ENCODE results near the gene UST.

The UST gene

DNA sequence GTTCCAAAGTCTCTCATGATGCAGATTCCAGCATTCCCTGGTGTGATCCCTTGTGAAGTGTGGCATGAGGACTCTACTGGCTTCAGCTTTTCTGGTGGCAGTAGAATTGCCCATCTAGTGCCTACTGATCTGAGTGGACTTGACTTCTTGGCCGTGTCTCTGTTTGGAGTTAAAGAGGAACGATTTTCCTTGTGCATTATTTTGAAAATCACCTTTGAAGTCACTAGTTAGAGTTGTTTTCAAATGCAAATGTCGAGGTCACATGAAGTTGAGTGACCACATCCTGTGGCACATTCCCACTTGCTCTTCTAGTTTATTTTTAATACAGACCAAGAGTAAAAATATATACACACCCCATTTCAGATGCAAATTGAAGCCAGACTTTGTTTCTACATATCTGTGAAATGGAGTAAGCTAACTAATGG, 300.0 kb downstream of the UST start:
- DNase-seq (ENCODE audit: insufficient read length, low spot score) (no peak), FAIRE-seq (peak; percentile 81)
- TF ChIP-seq PAX5 (IDR thresholded peaks at IDR 0.05; ENCODE audit: insufficient read depth, low read length, severe bottlenecking) (no peak), POU2F2 (IDR thresholded peaks at IDR 0.05; ENCODE audit: low read depth, low read length) (peak; percentile 91)

DNA sequence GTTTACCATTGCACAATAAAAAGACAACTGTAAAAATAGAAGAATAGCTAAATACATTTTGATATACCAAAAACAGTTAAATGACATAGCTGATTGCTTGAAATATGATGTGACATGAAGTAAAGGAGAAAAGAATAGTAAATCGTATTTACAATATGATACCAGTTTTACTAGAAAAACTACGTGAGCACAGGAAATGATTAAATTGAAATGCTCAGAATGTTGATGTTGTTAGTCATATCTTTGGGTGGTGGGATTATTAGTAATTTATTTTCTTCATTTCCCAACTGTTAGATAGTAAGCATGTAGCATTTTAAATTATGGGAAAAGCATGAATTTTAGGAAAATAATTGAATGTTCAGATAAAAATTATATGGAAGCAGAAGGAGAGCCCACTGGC, 302.4 kb downstream of the UST start:
- TF ChIP-seq TAF1 (IDR thresholded peaks at IDR 0.05; ENCODE audit: low read depth, low read length) = no peak
- no peak for TF ChIP-seq POU2F2 (IDR thresholded peaks at IDR 0.05; ENCODE audit: low read depth, low read length)
- no peak for TF ChIP-seq SPI1 (IDR thresholded peaks at IDR 0.05; ENCODE audit: low read depth, low read length)
- no peak for TF ChIP-seq POLR2A (IDR thresholded peaks at IDR 0.05; ENCODE audit: low read depth, low read length)
- TF ChIP-seq POLR2AphosphoS5 (IDR thresholded peaks at IDR 0.05; ENCODE audit: low read depth, low read length) = no peak
- DNase-seq (ENCODE audit: insufficient read length, low spot score) = no peak
- FAIRE-seq = no peak

DNA sequence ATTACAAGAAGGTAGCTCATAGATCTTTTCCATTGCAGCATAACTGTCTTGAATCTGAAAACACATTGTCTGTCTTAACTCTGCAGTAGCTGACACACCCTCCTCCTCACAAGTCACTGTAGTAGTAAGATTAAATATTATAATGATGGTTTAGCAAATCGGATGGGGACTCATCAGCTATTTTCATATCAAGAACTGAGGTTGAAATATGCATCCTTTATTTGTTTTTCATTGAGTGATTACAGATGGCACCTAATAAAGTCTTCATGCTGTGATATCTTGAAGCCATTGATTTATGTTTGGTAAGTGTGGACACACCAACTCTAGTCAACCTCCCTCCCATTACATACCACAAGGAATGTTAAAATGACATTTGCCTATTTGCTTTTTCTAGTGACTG, 303.3 kb downstream of the UST start:
- DNase-seq (ENCODE audit: insufficient read length, low spot score) (no peak), FAIRE-seq (no peak)
- TF ChIP-seq POLR2A (IDR thresholded peaks at IDR 0.05; ENCODE audit: low read depth, low read length) (no peak), TAF1 (IDR thresholded peaks at IDR 0.05; ENCODE audit: low read depth, low read length) (no peak), SPI1 (IDR thresholded peaks at IDR 0.05; ENCODE audit: low read depth, low read length) (no peak), PAX5 (IDR thresholded peaks at IDR 0.05; ENCODE audit: insufficient read depth, low read length, severe bottlenecking) (no peak), POLR2AphosphoS5 (IDR thresholded peaks at IDR 0.05; ENCODE audit: low read depth, low read length) (no peak), POU2F2 (IDR thresholded peaks at IDR 0.05; ENCODE audit: low read depth, low read length) (no peak)

DNA sequence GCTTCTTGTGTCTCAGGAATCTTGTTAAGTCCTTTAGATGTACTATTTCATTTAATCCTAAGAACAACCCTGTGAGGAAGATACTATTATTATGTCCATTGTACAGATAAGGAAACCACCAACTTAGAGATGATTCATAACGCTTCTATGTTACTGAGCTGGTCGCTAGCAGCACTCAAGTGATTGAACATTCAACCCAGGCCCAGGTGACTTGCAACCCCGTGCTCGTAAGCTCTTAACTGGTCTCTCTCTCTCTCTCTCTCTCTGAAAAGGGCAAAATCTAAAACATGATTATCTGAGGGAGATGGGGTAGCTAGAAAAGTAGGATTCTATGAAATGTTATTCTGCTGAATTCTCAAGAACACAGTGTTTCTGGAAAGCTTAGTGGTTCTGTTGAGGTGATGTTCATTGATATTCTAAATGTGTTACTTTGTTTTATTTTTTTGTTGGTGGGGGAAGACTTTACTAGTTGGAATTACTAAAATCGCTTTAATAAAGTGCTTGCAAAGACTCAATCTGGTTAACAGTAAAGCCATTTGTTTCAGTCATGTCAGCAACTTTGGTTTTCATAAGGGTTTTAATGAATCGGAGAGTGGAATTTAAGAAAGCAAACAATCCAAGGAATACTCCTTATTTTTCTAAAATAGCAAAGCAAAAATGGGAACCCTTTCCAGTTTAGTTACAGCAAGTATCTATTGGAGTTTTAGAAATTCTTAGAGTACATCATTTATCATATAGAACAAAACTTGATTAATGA, 305.7 kb downstream of the UST start:
- TF ChIP-seq POLR2A (IDR thresholded peaks at IDR 0.05; ENCODE audit: low read depth, low read length) (no peak), SPI1 (IDR thresholded peaks at IDR 0.05; ENCODE audit: low read depth, low read length) (no peak), POU2F2 (IDR thresholded peaks at IDR 0.05; ENCODE audit: low read depth, low read length) (no peak), POLR2AphosphoS5 (IDR thresholded peaks at IDR 0.05; ENCODE audit: low read depth, low read length) (no peak), TAF1 (IDR thresholded peaks at IDR 0.05; ENCODE audit: low read depth, low read length) (no peak), PAX5 (IDR thresholded peaks at IDR 0.05; ENCODE audit: insufficient read depth, low read length, severe bottlenecking) (no peak)
- FAIRE-seq = peak; percentile 86

DNA sequence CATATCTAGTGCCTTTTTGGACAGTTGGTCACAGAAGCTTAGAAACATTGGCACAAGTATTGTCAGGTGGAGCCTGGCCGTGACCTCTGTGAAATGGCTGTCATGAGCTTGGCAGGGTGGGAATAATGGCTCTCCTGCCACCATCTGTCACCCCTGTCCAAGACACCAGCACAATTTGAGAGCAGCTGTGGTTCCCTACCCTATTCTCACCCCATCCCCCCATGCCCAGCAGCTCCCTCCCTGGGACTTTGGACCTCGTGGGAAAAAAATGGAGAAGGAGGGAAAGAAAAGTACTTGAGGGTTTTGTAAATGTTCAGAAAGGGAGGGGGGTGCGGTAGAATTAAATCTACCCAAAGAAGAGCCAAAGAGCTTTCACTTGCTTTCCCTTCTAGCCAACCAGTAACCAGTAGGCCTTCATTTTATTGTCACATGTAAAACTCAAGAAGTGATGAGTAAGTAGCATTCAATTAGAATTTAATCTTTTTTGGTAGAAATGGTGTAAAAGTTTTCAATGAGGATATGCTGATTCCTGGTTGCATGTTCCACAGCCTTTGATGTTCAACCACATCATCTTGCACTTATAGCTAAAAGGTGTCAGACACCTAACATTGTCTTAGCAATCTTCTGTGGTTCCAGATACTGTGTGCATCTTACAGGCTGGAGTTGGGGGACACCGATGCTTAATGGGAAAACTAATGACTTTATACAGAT, 307.2 kb downstream of the UST start:
- FAIRE-seq = peak; percentile 78
- no peak for DNase-seq (ENCODE audit: insufficient read length, low spot score)

More for the DNA sequence above, 305.7 kb downstream of the UST start:
- DNase-seq (ENCODE audit: insufficient read length, low spot score) = no peak

DNA sequence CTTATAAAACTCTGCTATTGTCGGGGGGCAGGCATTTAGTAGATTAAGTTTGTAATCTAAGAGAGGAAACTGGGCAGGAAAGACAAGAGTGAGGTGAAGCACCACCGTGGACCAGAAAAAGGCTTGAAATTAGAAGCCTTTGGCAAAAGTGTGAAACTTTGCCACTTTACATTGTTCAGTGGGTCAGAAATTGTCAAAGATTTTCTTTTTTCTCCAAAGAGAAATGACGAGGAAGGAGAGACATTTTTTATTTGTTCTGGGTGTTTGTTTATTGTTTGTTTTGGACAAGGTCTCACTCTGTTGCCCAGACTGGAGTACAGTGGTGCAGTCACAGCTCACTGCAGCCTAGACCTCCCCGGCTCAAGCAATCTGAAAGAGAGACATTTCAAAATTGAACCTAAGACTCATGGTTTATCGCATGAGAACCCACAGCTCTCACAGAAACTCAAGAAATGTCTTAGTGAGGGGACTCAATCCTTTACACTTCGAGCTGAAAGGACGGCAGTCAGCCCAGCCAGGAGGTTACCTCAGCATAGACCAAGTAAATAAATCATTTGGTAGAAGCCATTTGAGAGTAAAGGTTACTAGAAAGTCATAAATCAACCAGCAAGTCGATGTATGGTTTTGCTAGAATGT, 307.8 kb downstream of the UST start:
- DNase-seq (ENCODE audit: insufficient read length, low spot score) = no peak
- TF ChIP-seq POLR2A (IDR thresholded peaks at IDR 0.05; ENCODE audit: low read depth, low read length) (0 out of 2 replicates have a peak, but pooled peaks have one; percentile 18), SPI1 (IDR thresholded peaks at IDR 0.05; ENCODE audit: low read depth, low read length) (no peak)
- peak; percentile 95 for FAIRE-seq

More for the DNA sequence above, 307.2 kb downstream of the UST start:
- TF ChIP-seq POLR2A (IDR thresholded peaks at IDR 0.05; ENCODE audit: low read depth, low read length) (no peak), POU2F2 (IDR thresholded peaks at IDR 0.05; ENCODE audit: low read depth, low read length) (no peak)

DNA sequence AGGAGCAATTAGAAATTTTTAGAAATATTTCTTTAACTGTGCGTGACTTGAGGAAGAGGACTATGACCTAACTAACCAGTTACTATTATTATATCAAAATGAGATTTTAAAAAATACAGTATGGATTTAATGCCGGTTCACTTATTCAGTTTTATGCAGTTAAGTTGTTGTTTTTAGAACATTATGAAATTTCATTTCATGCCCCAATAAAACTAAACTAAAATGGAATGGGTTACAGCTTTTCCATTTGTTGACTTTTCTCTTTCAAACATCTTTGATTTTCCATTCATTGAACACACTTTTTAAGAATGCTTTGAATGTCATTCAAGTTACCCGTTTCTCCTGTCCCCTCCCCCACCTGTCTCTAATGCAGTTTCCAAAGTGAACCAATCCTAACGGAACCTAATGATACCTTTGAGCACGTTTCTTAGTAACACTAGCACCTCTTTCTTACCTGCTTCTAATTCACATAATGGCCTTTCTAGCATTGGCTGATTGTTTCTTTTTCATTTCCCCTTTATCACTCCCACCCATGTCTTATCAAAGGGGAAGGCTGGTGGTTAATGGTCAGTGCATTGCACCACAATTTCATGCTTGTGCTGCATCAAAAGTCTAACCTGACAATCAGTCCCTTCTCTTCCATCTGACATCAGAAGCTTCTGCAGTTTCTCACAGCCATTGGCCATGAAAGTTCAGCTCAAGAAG, 308.5 kb downstream of the UST start:
- DNase-seq (ENCODE audit: insufficient read length, low spot score) (no peak), FAIRE-seq (peak; percentile 89)
- TF ChIP-seq PAX5 (IDR thresholded peaks at IDR 0.05; ENCODE audit: insufficient read depth, low read length, severe bottlenecking) (no peak), POLR2AphosphoS5 (IDR thresholded peaks at IDR 0.05; ENCODE audit: low read depth, low read length) (no peak; the same call in 1 of the 2 replicates), SPI1 (IDR thresholded peaks at IDR 0.05; ENCODE audit: low read depth, low read length) (peak; percentile 94), POLR2A (IDR thresholded peaks at IDR 0.05; ENCODE audit: low read depth, low read length) (peak; percentile 22; the same call in 1 of the 2 replicates), TAF1 (IDR thresholded peaks at IDR 0.05; ENCODE audit: low read depth, low read length) (0 out of 2 replicates have a peak, but pooled peaks have one; percentile 38), POU2F2 (IDR thresholded peaks at IDR 0.05; ENCODE audit: low read depth, low read length) (0 out of 2 replicates have a peak, but pooled peaks have one; percentile 30)

DNA sequence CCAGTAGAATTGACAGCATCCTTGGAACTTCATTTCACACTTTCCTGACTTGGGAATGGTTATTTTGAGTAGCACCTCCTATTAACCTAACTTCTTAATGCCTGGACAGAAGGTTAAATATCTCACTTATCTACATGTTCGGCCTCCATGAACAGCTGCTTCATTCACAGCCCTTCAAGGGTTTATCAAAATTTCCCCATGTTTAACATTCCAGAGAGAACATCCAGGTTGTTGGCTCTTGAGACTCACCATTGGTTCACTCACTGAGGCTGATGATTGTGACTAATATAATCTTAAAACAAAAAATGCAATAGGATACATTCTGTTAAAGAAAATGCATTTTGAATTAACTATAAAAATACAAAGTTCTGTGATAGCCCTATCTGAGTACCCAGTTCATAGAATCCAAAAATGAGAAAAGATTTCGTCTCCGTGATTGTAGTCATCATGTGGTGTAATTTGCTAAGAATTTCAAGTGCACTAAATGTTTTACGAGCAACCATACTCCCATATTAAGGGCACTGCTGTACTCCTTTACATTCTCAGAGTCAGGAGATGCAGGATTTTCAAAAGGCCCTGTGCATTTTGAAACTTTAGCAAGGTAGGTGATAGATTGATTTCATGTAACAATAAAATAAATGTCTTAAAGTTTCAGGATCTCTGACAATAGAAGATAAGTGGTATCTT, 310.1 kb downstream of the UST start:
- TF ChIP-seq PAX5 (IDR thresholded peaks at IDR 0.05; ENCODE audit: insufficient read depth, low read length, severe bottlenecking) (no peak), POU2F2 (IDR thresholded peaks at IDR 0.05; ENCODE audit: low read depth, low read length) (no peak), TAF1 (IDR thresholded peaks at IDR 0.05; ENCODE audit: low read depth, low read length) (no peak), SPI1 (IDR thresholded peaks at IDR 0.05; ENCODE audit: low read depth, low read length) (no peak), POLR2AphosphoS5 (IDR thresholded peaks at IDR 0.05; ENCODE audit: low read depth, low read length) (no peak), POLR2A (IDR thresholded peaks at IDR 0.05; ENCODE audit: low read depth, low read length) (no peak)
- FAIRE-seq (peak; percentile 28), DNase-seq (ENCODE audit: insufficient read length, low spot score) (no peak)

DNA sequence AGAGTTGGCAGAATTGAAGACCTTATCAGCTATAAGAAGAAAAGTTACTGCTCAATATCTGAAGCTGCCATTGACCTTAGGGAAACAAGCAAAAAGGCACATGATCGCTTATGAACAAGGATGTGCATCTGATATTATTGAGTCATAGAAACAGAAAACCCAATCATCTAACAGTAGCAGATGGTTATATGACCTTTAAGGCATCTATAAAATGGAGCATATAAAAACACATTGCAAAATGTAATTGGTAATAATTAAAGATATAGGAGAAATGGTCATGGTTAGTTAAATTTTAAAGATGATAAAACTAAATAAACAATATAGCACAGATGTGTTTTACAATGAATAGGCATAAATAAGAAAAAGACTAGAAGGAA, 310.6 kb downstream of the UST start:
- no peak for FAIRE-seq
- no peak for DNase-seq (ENCODE audit: insufficient read length, low spot score)
- TF ChIP-seq POLR2A (IDR thresholded peaks at IDR 0.05; ENCODE audit: low read depth, low read length) (no peak), POLR2AphosphoS5 (IDR thresholded peaks at IDR 0.05; ENCODE audit: low read depth, low read length) (no peak), TAF1 (IDR thresholded peaks at IDR 0.05; ENCODE audit: low read depth, low read length) (no peak), PAX5 (IDR thresholded peaks at IDR 0.05; ENCODE audit: insufficient read depth, low read length, severe bottlenecking) (no peak), POU2F2 (IDR thresholded peaks at IDR 0.05; ENCODE audit: low read depth, low read length) (no peak), SPI1 (IDR thresholded peaks at IDR 0.05; ENCODE audit: low read depth, low read length) (no peak)

Data from GM12891 (cell line).